Cerebellar cortex (tissue), 1 donor: ENCODE measurements around the gene OTOP1.
A peak's percentile ranks its signal among the peaks of the same experiment; 100 is the strongest.
"Not testable (repeated sequence)": the region's sequence is repeated elsewhere in the genome, so short reads cannot be mapped to it uniquely, and the experiment has no call there.

Source experiments
- DNase-seq: peaks from one replicate; pipeline ENCODE4 v3.0.0-alpha.2; 2015; ENCODE audit warnings: low spot score

Gene OTOP1

DNA sequence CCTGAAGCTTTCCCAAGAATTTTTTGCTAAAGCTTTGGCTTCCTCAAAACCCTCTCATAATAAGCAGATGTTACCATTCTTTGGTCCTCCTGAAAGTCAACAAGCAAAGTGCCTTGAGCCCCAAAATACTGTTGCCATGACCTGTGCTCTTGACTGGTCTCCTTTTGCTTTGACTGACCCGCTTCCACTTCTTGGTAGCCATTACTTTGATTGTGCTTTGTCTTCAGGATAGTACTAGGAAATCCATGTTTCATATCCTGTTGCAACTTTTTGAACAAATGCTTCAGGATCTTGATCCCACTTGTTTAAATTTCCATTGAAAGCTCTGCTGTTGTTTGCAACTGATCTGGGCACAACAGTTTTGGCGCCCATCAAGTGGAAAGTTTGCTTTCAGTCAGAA lies 6.9 kb upstream of the OTOP1 start:
- no peak for DNase-seq

DNA sequence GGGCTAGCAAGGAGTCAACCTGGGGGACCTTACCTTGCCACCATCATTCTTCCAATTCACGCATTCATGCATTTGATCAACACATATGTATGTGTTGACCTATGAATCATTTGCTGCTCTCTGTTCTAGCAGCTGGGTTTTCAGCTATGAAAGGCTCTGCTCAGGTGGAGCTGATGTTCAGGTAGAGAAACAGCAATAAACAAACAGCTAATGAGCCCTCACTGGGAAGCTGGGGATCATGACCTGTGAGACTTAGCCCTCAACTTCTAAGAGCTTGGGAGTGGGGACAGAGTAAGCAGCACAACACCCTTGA lies 1.6 kb upstream of the OTOP1 start:
- no peak for DNase-seq

DNA sequence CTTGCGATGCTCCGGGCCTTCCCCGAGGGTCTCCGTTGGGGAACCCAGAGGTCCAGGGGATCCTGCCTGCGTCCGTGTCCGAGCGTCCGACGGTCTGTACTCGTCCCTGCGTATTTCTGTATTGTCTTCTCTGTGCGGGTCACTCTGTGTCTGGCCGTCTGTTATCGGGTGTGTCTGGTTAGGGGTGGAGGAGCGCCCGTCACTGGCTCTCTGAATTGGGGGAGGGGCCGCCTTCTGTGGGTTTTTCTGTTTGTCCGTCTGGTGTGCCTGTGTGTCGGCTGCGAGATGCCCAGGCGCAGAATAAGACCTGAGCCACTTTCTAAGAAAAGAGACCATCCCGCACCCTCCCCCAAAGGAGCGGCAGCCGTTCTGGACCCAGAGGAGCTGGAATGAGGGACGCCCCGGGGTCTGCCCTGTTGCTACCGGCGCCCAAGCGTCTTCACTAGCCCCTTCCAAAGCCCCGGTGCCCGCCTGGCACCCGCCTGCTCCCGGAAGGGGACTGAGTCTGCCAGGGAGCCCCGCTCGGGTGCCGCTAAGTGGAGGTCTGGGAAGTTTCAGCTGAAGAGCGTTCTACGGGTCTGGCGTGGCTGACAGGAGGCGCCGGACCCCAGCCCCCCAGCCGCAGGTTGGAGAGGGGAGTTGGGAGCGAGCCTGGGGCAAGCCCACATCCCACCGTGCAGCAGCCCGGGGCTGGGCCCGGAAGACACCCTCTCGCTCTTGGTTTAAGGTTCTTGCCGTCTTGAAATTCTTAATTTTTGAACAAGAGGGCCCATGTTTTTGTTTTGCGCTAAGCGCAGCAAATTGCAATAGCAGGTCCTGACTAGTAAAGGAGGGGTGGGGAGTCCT lies 1.0 kb upstream of the OTOP1 start:
- no peak for DNase-seq

DNA sequence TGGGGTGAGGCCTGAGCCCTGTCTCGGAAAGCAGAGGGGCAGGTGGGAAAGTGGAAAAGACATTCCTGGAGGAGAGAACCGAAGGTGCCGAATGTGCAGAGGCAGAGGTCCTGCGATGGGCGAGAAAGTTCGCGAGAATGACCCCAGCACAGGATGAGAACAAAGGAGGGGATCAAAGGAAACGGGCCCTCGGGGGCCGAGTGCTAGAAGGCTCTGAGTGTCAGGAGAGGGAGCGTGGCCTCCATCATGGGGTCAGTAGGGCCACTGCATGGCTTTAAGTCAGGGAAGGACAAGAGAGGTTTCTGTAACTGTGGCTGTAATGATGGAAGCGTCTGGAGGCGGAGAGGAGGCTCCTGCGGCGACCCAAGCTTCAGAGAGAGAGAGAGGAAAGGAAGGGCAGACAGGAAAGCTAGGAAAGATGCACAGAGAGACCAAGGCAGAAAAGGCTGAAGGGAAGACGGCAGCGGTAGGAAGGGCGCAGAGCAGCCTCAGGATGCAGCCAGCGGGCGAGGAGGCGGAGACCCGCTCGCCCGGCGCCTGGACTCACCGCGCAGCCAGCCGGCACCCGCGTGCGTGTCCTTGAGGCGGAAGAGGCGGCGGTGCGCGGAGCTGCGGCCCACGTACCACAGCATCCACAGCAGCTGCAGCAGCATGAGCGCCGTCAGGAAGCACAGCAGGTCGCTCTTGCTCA lies 669 bp downstream of the OTOP1 start:
- DNase-seq, result no peak

DNA sequence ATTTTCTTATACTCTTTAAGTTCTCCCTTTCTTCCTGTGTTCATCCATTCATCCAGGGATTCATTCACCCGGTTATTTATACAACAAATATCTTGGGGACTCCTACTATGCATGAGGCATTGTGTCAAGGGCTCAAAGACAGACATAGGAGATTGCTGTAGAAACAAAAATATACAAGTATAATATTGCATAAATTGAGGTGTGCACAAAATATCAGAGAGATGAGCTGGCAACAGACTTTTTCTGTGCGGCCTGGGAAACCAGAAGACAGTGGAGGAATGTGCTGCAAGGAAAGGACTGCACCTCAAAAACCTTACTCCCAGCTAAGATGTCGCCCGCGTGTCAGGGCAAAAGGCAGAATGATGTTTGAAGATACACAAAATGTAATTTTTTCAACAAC lies 9.6 kb downstream of the OTOP1 start:
- DNase-seq, result no peak

DNA sequence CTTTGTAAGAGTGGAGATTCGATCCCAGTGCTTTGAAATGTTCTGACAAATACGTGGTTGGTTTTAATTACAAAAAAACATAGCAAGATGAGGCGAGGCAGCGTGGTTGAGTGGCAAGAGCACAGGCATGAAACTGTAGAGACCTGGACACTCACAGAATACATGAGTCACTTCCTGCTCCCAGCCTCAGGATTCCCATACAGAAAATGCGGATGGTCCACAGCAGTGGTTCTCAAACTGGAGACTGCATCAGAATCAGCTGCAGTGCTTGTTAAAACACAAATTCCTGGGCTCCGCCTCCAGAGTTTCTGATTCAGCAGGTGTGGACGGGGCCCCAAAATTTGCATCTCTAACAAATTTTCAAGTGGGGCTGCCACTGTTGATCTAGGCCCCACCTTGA lies 10.1 kb downstream of the OTOP1 start:
- no peak for DNase-seq

DNA sequence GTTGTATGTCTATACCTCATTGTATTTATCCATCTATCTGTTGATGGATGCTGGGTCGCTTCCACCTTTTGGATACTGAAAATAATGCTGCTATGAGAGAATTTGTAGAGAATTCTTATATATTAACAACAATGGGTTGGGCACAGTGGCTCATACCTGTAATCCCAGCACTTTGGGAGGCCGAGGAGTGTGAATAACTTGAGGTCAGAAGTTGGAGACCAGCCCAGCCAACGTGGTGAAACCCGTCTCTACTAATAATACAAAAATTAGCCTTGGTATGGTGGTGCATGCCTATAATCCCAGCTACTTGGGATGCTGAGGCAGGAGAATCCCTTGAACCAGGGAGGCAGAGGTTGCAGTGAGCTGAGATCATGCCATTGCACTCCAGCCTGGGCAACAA lies 13.1 kb downstream of the OTOP1 start:
- not testable (repeated sequence) for DNase-seq

DNA sequence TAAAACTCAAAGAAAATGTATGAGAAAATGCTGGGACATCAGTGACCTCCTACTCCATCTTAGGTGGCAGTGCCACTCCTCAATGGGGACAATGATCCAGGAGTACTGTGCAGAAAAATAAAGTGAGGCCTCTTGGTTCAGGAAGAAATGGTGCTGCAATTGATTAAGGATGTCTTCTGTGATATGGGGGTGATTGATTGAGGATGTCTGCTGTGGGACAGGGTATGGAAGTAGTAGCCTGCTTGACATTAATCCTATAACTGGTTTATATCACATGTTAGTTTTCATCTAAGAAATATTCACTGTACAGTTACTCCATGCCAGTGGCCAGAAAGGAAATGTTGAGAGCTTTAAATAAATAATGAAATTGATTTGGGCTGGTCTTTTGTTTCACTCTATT lies 20.5 kb downstream of the OTOP1 start:
- no peak for DNase-seq

DNA sequence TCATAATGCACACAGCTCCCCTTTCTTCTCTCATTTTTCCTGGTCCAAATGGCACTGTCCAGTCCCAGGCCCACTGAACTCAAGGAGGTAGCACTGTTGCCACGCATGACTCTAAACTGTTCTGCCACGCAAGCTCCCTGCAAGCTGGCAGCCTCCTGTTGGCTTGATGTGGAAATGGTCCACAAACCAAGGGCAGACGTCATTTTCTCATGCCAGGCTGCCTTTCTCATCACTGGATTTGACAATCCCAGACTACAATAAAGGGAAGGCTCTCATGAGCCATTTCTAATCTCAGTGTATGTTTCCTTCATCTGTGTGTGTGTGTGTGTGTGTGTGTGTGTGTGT lies 22.4 kb downstream of the OTOP1 start:
- peak; percentile 78 for DNase-seq

DNA sequence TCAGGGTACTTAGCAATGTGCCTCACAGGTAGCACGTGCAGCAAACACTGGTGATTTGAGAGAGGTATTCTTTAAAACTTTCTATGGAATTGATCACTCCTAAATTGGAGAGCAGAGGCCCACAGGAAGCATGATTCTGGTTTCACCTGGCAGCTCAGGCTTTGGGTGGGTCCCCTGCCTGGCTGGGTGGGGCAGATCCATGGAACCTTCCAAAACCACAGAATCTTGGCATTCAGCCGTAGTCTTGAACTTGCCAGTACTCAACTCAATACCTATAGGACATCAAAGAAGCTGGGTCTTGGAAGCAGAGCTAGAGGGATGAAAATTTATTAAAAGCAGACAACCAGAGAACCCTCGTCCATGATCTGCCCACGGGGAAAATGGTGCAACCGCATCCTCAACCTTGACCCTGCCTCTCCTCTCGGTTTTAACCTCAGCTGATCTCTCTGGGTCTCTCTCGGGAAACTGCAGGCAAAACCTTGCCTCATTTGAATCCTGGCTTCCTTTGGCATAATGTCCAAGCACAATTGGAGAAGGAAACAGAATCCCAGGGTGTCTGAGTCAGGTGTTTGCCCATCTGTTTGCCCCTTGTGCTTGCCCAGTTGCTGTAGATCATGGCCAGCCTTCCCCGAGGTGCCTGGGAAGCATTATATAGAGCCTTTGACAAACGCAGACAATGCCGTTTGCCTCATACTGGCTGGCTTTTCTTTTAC lies 22.9 kb downstream of the OTOP1 start:
- DNase-seq, result peak; percentile 88

DNA sequence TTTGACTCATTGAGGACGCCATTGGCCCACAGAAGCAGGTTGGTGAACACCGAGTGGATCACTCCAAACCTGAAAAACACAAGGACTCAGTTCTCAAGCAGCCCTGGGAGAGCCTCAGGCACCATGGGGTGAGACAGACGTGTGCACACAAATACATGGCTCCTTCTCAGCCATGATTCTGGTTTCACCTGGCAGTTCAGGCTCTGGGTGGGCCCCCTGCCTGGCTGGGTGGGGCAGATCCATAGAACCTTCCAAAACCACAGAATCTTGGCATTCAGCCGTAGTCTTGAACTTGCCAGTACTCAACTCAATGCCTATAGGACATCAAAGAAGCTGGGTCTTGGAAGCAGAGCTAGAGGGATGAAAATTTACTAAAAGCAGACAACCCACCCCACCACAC lies 24.2 kb downstream of the OTOP1 start:
- DNase-seq, result no peak

DNA sequence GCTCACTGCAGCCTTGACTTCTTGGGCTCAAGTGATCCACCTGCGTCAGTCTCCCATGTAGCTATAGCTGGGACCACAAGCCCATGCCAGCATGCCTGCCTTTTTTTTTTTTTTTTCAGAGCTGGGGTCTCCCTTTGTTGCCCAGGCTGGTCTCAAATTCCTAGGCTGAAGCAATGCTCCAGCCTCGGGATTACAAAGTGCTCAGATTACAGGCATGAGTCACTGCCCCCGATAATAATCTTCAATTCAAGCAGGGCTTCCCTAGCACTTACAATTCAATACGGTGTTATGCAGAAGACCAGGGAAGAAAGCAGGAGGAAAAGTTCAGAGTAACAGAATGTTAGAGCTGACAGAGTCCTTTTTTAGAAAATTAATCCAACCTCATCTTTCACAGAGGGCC lies 26.1 kb downstream of the OTOP1 start:
- DNase-seq, result no peak

DNA sequence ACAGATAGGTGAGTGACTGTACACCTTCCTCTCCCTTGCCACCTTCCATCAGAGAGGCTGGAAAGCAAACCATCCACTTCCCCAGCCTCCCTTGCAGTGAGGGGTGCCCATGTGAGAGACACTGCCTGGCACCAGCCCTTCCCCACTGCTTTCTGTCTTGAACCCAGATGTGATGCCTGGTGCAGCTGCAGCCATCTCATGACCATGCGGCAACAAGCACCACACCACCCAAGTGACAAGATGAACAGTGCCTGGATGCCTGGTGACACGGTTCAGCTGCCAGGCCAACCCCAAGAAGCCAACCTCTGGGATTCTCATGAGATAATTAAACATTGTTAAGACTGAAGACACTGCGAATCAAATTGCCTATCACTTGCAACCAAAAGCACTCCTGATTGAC lies 31.4 kb downstream of the OTOP1 start:
- DNase-seq, result no peak

DNA sequence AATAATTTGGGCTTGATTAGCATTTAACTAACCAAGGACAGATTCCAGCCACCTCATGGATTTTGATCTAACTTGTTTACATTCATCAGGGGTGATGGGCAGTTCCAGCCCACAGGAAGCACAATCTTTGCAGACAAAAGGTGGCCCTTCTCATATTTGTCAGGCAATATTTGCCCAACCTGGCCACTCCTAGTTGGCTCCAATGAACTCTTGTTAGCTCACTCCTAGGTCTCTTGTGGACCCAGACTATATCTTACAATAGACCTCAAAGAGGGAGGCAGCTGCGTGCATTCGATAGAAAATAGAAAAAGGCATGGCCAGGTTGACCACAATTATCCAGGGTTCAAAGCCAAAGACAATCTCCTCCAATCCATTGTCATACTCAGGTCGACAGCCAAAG lies 38.2 kb downstream of the OTOP1 start:
- DNase-seq, result not testable (repeated sequence)

DNA sequence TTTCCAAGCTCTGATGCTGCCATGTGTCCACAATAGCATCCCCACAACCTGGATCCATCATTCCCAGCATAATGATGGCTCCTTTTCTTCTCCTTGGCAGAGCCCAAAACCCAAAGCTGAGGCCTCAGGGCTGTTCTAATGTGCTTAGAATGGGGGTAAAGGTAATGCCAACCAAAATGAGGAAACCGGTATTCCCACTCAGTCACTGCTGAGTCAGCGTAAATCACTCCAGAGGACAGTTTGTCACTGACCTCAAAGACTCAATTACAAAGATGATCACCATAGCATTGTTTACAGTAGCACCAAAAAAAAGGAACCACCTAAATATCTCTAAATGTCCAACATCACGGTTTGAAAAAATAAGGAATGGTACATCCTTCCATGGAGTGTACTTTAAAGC lies 41.2 kb downstream of the OTOP1 start:
- DNase-seq, result no peak

DNA sequence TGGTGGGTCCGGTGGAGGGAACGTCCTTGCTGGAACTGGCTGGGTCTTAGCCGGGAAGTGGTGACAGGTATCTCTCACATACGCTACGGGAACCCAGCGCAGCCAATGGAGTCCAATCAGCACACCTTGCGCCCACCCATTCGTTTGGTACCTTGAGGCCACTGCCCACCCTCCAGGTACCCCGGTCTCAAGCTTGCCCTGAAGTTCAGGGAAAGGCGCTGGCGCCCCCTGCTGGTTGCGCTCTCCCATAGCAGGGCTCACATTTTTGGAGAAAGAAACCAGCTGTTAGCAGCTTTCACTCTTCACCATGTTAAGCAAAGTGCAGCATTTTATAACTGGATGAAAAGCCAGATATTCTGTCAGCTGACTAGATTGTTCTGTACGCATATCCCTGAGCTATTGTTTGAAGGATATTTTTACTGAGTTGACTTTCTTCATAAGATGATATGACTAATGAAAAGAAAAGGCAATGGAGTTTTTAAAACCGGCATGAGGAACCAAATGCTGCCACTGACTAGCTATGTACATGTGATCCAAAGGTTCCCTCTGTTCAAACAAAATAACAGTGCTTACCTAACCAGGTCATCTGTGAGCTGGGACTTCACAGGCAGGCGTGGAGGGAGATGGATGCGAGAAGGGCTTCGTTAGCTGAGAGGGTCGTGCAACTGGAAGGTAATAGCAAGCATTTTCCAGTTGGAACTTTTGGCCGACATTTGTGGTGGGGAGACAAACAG lies 43.7 kb downstream of the OTOP1 start:
- no peak for DNase-seq

DNA sequence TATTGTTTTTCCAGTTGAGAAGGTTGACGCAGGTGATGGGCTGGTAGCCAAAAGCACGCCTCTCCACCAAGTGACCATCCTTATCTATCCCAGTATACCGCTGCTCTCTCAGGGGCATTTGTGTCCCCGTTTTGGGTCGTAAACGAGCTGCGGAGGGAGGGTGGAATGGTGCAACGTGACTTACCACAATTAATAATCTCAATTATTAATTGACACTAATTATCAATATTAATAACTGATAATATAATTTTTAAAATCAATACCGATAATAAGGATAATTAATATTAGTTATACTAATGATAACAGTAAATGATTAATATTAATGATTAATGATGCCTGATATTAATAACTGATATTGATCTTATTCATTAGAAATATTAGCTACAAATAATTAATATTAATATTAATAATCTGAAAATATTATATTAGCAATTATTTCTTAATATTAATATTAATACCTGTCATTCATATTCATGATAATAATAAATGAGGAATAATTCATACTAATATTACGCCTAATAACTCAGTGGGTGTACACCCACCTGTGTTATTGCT lies 56.1 kb downstream of the OTOP1 start:
- DNase-seq, result no peak

DNA sequence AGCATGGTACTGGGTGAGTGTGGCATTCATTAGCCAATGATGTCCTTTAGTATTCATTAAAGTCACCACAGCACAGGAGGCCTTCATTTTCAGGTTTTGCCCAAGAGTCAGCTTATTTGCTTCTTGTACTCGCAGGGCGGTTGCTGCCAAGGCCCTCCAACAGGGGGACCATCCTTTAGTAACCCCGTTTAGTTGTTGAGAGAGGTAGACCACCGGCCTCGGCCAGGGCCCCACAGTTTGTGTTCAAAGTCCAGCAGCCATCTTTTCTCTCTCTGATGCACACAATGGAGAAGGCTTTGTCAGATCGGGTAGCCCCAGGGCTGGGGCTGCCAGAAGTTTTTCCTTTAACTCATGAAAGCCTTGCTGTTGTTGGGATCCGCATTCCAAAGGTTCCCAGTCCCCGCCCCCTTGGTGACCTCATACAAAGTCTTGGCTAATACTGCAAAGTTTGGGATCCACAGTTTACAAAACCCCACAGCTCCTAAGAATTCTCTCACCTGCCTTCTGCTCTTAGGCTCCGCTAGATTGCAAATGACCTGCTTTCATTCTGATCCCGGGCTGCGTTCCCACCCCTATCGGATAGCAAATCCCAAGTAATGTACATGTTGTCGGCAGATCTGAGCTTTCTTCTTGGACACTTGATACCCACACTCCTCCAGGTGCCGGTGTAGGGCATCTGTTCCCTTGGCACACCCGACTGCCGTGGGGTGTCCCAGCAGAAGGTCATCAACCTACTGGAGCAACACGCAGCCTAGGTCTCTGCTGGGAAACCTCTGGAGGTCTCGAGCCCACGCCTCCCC lies 58.5 kb downstream of the OTOP1 start:
- not testable (repeated sequence) for DNase-seq

DNA sequence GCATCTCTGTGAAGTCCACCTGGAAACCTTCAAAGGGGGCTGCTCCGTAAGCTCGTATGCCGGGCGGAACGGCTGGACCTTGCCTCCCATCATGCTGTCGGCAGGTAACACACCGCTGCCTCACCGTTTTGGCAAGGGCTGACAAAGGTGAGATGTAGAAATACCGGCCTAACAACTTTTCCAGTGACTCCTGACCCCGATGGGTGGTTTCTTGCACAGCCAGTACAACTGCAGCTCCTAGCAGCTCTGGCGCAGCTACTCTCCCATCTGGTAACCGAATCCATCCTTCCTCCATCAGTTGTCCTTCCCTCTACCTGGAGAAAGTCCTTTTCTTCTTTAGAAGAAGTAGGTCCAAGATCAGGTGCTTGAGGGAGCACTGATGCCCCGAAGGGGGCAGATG lies 59.7 kb downstream of the OTOP1 start:
- DNase-seq, result not testable (repeated sequence)

DNA sequence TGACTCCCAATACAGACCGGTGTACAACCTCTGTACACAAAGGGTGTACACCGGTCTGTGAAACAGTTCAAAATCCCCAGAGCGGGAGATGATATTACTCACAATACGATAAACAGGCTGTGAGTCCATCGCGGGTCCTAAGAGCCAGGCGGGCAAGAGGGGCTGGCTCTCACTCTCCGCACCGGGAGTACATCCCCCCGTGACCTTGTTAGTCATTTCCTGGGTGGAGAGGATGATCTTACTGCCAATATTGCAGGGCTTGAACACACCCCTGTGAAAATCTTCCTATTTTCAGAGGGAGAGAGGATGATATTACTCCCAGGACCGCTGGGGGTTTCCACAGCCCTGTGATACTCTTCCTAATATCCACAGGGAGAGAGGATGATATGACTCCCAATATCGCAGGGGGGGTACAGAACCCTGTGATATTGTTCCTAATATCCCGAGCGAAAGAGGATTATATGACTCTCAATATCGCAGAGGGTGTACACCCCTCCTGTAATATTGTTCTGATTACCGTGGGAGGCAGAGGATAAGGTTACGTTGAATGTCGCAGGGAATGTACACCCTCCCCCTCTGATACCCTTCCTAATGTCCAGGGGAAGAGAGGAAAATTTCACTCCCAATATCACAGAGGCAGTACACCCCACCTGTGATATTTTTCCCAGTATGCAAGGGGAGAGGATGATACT lies 60.9 kb downstream of the OTOP1 start:
- DNase-seq, result not testable (repeated sequence)
